Loucy (cell line): Measurements from ENCODE around the gene ALG14.

Experiments
- EZH2phosphoT487 ChIP-seq: fragments of 200-600 bp; IDR thresholded peaks from 2 replicates; pipeline ENCODE4 v1.6.1; 2018; ENCODE audit warnings: antibody characterized with exemption, mild to moderate bottlenecking, moderate library complexity, borderline replicate concordance
- TF ChIP-seq, protein P1 (sequence below): fragments of 200-600 bp; sonication (generic); conservative IDR thresholded peaks from 2 replicates; pipeline ENCODE4 v1.5.1; 2014; ENCODE audit warnings: mild to moderate bottlenecking, antibody characterized with exemption, low read length

DNA sequence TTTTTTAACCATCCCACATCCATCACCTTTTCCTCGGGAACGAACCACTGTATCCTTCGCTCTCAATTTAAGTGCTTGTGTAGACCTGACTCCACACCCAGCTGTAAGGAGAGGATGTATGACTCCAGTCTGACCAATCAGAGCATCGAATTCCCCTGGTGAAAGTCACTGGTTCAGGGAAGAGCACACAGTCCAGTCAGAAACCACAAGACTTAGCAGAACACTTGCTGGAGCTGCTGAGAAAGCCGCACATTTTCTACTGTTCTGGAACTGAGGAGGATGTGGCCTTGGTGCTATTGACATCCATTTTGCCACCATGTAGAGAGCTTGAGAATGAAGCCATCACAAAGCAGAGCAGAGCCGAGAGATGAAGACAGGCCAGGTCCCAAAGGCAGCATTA lies 86.0 kb downstream of the ALG14 start:
- TF ChIP-seq, protein P1, sequence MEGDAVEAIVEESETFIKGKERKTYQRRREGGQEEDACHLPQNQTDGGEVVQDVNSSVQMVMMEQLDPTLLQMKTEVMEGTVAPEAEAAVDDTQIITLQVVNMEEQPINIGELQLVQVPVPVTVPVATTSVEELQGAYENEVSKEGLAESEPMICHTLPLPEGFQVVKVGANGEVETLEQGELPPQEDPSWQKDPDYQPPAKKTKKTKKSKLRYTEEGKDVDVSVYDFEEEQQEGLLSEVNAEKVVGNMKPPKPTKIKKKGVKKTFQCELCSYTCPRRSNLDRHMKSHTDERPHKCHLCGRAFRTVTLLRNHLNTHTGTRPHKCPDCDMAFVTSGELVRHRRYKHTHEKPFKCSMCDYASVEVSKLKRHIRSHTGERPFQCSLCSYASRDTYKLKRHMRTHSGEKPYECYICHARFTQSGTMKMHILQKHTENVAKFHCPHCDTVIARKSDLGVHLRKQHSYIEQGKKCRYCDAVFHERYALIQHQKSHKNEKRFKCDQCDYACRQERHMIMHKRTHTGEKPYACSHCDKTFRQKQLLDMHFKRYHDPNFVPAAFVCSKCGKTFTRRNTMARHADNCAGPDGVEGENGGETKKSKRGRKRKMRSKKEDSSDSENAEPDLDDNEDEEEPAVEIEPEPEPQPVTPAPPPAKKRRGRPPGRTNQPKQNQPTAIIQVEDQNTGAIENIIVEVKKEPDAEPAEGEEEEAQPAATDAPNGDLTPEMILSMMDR = no peak
- TF ChIP-seq EZH2phosphoT487 = no peak
